Suppressor macrophage treated with lipopolysaccharide for 4 hours (primary cell): ENCODE results near the gene ASXL1.
"Not testable (repeated sequence)": the region's sequence is repeated elsewhere in the genome, so short reads cannot be mapped to it uniquely, and the experiment has no call there.

Experiments used
- DNase-seq: peaks from one replicate; pipeline ENCODE4 v3.0.0-alpha.2; 2020

Gene ASXL1

DNA sequence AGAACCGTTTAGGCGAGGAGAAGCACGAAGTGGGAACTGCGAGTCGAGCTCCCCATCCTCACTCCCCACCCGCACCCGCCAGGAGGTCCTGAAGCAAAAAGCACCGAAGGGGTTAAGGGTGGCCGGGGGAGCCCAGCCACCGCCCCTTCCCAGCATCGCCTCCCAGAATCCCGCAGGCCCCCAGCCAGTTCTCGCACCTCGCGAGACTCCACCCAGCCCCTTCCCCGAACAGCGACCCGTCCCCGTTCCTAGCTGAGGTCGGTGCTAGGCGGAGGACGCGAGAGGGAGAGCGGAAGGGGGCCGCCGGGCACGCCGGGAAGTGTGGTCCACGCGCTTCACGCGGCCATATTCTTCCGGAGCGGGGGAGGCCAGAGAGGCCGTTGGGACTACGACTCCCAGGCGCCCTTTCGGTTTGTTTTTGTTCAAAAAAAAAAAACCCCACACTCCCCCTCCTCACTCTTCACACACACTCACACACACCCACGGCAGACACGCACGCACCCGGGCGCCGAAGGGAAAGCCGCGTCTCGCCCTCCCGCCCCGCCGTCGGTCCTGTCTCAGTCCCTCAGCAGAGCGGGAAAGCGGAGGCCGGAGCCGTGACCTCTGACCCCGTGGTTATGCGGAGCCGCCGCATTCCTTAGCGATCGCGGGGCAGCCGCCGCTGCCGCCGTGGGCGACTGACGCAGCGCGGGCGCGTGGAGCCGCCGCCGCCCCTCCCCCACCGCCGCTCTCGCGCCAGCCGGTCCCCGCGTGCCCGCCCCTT, at the start of gene ASXL1:
Gene ASXL1, plus strand, starts transcription at position 463 of the 763 bp plus-strand sequence. CDS start 445 bp downstream, outside the sequence.
- DNase-seq = peak; percentile 96

DNA sequence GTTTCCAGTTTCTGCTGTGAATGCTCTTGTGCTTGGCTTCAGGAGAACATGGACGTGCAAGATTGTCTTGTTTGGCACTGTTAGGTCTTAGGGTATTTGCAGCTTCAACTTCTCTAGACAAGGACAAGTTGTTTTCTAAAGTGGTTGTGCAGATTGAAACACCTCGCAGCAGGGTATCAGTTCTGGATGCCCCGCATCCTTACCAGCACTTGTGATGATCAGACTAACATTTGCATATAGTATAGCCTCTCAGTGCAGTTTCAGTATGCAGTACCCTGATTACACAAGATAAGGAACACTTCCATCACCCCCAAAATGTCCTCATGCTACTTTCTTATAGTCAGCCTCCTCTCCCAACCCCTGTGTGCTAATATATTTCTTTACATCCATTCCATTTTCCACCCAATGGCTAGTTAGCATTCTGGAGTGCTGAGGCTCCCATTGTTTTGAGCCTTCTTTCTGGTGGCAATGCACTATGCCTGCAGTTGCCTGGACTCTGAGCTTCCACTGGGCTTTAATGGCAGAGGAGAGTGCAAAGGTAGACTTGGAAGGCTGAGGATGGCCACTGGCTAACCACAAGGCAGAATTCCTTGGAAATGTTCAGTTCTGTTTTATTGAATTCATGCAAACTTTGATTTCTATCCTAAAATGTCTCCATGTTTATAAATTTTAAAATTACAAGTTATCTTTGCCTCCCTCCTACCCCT, 45.3 kb upstream of the ASXL1 start:
- DNase-seq = no peak

DNA sequence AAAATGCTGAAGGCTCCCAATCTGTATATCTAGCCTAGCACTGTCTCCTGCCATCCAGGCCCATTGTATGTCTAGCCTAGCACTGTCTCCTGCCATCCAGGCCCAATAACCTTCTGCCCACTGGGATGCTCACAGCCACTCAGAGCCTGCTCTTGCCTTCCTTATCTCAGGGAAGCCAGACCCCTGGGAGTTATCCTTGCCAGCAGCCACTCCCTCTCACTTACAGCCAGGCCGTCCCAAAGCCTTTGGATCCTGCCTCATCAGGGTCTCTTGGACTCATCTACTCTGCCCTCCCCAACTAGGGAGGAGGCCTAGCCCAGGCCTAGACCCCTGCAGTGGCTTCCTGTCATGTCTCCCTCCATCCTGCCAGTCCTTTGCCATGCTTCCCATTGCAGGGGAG, 43.4 kb upstream of the ASXL1 start:
- DNase-seq = no peak

DNA sequence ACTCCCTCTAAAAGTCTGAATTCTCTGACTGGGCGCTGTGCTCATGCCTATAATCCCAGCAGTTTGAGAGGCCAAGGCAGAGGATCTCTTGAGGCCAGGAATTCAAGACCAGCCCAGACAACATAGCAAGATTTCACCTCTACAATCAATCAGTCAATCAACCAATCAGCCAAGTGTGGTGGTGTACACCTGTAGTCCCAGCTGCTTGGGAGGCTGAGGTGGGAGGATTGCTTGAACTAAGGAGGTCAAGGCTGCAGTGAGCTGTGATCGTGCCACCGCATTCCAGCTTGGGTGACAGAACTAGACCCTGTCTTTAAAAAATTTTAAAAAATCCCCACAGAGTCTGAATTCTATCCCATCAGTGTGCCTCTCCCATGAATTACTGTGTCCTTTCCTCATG, 42.7 kb upstream of the ASXL1 start:
- DNase-seq = no peak

DNA sequence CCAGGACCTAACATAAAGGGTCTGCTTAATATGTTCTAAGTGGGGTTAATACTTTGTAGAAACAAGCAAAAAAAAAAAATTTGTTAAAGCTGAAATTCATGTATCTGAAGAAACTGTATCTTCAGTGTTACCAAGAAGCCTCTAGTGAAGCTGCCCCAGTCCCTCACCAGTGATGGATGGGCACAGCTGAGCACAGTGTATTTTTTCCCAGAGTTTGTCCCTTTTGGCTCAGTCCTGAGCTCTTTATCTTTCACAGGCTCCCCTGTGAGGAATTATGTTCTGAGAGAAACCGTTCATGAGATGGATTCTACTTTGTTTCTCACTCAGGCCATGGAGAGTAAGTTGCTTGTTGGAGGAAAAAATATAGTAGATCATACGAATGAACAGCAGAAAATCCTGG, 42.2 kb upstream of the ASXL1 start:
- no peak for DNase-seq

DNA sequence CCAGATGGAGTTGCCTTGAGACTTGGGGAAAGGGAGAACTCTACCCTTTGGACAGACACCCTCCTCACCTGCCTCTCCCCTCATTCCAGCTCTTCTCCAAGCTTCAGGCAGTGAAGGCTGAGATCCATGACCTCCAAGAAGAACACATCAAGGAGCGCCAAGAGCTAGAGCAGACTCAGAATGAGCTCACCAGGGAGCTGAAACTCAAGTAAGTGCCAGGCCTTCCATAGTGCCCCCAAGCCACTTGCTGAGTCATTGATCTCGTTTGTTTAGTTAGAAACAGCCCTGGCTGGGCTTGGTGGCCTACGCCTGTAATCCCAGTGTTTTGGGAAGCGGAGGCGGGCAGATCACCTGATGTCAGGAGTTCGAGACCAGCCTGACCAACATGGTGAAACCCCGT, 41.5 kb upstream of the ASXL1 start:
- DNase-seq = no peak

DNA sequence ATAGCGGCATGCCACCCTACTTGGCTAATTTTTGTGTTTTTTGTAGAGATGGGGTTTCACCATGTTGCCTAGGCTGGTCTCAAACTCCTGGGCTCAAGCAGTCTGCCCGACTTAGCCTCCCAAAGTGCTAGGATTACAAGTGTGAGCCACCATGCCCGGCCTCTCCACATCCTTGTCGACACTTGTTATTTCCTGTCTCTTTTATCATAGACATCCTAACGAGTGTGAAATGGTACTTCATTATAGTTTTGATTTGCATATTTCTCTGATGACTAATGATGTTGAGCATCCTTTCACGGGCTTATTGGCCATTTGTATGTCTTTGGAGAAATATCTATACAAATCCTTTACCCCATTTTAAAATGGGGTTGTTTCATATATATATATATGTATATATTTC, 39.0 kb upstream of the ASXL1 start:
- DNase-seq = no peak

DNA sequence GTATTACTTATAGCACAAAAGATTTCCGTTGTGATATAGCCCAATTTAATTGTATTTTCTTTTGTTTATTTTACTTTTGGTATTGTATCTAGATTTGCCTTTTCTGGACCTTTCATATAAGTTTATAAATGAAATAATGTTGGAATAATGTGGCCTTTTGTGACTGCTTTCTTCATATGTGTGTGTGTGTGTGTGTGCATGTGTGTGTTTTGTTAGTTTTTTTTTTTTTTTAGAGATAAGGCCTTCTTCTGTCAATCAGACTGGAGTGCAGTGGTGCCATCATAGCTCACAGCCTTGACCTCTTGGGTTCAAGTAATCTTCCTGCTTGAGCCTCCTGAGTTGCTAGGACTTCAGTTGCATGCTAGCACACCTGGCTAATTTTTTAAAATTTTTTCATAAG, 37.8 kb upstream of the ASXL1 start:
- no peak for DNase-seq

DNA sequence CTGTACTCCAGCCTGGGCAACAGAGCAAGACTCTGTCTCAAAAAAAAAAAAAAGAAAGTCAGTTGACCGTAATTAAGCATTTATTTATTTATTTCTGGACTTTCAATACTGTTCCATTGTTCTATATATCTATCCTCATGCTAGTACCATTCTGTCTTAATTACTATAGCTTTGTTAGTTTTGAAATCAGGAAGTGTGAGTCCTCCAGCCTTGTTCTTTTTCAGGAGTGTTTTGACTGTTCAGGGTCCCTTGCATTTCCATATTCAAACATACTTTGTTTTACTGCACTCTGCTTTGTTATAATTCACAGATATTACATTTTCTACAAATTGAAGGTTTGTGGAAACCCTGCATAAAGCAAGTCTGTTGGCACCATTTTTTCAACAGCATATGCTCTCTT, 36.7 kb upstream of the ASXL1 start:
- no peak for DNase-seq

DNA sequence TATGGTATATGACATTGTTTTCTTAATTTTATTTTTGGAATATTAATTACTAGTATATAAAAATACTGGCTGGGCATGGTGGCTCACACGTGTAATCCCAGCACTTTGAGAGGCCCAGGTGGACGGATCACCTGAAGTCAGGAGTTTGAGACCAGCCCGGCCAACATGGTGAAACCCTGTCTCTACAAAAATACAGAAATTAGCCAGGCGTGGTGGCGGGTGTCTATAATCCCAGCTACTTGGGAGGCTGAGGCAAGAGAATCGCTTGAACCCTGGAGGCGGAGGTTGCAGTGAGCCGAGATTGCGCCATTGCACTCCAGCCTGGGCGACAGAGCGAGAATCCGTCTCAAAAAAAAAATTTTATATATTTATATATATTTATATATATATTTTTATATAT, 35.9 kb upstream of the ASXL1 start:
- not testable (repeated sequence) for DNase-seq

DNA sequence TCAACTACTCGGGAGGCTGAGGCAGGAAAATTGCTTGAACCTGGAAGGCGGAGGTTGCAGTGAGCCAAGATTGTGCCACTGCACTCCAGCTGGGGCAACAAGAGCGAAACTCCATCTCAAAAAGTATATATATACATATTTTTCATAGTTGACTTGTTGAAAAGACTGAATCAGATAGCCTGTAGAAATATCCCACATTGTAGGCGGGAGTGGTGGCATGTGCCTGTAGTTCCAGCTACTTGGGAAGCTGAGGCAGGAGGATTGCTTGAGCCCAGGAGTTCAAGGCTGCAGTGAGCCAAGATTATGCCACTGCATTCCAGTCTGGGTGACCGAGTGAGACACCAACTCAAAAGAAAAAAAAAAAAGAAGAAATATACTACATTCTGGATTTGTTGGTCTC, 34.4 kb upstream of the ASXL1 start:
- not testable (repeated sequence) for DNase-seq

DNA sequence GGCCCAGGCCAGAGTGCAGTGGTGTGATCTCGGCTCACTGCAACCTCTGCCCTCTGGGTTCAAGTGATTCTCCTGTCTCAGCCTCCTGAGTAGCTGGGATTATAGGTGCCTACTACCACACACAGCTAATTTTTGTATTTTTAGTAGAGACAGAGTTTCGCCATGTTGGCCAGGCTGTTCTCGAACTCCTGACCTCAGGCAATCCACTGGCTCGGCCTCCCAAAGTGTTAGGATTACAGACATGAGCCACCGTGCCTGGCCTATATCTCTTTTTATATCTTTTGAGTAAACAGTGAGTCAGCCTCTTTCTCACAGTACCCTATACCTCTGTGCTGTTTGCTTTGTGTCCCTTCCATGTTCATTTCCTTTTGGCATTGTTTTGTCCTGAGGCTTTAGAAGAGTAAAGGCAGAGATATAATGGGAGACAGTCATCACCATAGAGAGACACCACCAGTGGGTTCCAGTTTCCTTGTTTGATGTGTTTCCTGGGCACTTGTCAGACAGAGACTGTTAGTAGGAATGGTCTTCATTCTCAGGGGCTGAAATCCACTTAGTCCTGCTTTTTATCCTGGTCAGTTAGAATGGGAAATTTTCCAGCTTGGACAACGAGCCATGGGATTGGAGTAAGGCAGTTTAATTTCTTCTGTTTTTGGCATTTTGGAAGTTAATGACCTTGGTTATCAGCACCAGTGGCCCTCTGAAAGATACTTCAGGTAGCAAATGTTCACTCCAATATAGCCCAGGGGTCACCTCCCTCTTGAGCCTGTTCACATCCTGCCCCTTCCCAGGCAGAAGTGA, 32.2 kb upstream of the ASXL1 start:
- no peak for DNase-seq

DNA sequence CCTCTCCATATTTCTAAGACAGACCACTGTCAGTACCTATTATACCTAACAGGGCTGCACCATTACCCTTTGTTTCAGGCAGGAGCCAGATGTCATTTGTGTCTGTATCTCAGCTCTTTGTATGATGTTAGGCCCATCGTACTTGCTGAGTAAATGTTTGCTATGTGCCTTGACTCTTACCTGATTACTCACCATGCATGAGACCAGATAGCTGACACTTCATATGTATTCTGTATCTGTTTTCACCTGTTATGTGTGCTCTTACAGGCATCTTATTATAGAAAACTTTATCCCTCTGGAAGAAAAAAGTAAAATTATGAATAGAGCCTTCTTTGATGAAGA, 31.7 kb upstream of the ASXL1 start:
- no peak for DNase-seq

DNA sequence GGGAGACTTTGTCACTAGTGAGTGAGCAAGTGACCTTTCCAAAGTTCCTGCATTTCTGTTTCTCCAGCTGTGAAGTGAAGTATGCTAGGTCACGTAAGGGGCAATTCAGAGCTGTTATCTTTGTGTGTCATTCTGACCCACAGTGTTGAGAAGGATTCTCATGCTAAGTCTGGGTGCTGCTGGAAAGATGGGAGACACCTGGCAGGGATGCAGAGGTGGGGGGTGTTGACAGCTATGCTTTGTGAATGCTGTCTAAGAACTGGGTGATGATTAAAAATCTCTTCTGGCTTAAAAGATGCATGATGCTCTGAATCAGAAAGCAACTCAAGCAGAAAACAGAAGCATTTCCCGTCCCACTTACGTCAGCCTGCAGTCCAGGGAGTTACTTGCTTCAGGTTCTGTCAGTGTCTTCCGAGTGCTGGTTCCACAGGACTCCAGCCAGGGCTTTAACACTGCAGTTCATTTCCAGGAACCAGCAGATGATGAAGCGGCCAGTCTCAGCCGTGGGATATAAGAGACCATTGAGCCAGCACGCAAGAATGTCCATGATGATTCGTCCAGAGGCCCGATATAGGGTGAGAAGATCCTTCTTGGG, 30.9 kb upstream of the ASXL1 start:
- no peak for DNase-seq

DNA sequence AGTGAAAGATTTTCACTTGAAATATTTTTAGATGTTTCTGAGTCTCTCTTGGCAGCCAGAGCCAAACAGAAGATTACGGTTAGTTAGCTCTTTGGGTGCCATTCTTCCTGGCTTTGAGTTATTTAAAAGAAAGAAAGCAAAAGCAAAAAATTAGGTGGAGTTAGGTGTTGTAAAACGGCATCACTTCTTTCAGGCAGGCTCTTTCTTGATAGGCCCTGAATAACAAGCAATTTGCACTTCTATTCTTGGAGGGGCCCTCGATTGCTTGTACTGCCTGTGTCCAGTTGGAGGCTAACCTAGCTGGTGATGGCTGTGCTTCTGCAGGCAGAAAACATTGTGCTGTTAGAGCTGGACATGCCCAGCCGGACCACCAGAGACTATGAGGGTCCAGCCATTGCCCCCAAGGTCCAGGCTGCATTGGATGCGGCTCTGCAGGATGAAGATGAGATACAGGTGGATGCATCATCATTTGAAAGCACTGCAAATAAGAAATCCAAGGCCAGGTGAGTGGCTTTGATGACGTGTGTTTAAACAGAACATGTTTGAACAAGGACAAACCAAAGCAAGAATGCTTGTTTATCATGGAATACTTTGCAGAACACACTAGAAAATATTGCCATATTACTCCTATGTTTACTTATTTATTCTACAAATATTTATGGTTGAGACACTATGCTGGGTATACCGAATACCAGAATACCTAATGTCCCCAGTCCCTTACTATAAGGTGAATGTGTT, 28.1 kb upstream of the ASXL1 start:
- no peak for DNase-seq

DNA sequence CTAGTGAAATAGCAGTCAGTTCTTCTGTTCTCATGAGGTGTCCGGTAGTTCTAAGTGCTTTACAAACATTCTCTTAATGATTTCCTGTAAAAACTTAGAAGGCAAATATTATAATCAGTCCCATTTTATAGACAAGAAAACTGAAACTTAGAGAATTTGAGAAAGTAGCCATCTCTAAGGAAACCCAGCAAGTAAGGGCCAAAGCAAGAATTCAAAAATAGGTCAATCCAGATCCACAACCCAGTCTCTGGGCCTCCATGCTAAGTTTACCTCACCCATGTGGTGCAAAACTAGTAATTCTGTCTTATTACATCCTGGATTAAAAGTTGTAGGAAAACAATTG, 27.6 kb upstream of the ASXL1 start:
- no peak for DNase-seq

DNA sequence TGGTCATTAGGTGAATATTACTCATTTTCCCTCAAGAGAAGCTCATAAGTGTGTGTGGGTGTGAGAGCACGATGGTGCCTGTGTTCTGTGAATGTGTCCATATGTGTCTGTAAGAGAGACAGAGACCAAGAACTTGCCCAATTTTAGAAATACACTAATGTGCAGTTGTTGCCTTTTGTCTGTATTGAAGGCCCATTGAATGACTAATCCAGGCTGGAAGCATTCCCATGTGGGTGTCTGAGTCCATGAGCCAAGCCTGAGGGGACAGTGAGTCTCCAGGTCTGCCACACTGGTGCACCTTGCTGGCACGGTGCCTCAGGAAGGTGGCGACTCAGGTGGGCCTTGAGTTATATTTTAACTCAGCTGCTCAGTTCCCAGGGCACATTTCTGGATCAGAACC, 25.5 kb upstream of the ASXL1 start:
- peak; percentile 69 for DNase-seq

DNA sequence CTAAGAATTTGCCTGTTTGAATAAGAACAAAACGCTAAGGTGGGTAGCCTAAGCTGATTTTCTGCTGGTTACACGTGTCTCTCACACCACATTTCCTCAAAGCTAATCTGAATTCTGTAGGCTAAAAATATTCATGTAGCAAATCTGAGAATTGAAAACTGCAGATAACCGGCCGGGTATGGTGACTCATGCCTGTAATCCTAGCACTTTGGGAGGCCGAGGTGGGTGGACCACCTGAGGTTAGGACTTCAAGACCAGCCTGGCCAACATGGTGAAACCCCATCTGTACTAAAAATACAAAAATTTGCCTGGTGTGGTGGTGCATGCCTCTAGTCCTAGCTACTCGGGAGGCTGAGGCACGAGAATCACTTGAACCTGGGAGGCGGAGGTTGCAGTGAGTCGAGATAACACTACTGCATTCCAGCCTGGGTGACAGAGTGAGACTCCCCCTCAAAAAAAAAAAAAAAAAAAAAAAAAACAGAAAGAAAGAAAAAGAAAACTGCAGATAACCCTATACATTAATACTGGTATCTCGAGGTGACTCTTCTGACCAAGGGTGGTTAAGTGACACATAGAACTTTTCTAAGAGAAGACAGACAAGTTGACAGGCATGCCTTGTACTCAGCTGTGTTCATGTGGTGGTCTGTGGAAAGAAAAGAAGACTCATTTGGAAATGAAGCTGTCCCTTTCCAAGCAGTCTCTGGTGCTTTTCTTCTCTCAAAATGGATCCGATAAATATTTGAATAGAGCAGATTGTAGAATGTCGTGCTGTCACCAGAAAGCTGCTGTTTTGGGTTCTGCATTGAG, 24.7 kb upstream of the ASXL1 start:
- DNase-seq = no peak

DNA sequence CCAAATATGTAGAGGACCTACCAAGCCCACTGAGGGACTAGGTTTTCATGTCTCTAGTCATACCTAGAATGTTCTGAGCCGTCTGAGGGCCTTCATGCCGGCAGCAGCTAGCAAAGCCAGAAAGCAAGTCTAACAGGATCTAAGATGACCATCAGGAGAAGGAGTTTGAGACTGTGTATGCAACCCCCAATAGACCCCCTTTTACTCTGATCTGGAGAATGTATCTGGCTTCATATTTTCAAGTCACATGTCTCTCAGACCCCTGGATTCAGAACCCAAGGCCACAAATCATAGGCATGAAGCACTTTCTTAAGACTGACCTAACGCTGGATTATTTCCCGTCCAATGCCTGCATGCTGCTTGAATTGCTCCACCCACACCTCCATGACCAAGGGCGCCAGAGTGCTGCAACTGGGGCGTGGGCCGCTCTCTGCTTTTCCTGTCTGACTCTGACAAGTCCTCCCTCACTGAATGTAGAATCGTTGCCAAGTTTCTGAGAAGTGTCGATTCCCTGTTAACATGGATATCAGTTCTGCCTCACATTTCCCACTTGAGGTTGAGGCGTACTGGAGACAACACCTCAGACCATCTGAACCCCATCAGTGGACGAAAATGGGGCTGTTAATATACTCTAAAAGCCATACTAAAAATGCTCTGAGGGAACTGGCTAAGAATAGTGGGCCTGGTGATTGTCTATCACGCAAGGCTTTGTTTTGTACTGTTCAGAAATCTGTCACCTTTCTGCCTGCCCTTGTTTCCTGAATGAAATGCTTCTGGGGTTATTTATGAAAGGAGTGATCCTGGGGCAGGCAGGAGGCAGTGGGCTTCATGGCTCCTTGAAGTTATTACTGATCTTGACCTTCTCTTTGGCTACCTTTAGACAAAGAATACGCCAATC, 23.9 kb upstream of the ASXL1 start:
- DNase-seq = peak; percentile 86

DNA sequence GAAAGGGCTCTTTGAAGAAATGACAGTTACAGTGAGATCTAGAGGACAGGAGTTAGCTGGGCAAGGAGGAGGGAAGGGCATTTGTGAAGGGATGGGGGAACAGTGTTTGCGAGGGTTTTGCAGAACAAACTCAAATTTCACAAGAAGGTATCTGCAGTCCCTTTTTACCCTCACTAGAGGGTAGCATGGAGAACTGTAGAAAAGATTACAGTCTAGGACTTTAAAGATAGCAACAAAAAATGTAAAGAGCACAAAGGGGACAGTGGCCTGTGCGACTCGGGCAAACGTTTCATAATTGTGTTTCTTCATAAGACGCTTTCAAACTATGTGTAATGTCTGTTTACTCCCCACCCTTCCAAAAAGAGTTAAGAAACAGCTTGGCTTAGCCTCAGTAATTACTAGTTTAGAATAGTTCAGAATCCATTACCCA, 21.2 kb upstream of the ASXL1 start:
- peak; percentile 74 for DNase-seq
